IMR-90 (cell line): Measurements from ENCODE around the gene VEGFA. TPM values are rescaled to one million over a fixed set of nuclear protein-coding genes. Genes with fewer than 3 reads are reported as not detected.

Experiments
- ATAC-seq: fragments of 200-7000 bp; cut with Tn5 transposase; 2 replicates; pipeline ENCODE4 v1.9.1; 2020; ENCODE audit warnings: low read depth, mild to moderate bottlenecking, moderate library complexity
- BruUV-seq: library from RNA; stranded (reverse); fragments of 400-500 nt; replicated peaks from 2 replicates; lab custom pipeline; 2021; lab: Mats Ljungman, UMichigan
- CTCF ChIA-PET: fragments of 300-600 bp; formaldehyde crosslinking; extraction: SDS; loops from one replicate; lab custom pipeline; 2021; ENCODE audit warnings: antibody characterized with exemption; lab: Yijun Ruan, JAX
- POLR2A ChIA-PET: fragments of 300-600 bp; sonication (Branson Sonifier 250); formaldehyde crosslinking; loops from one replicate; lab custom pipeline; 2022; ENCODE audit warnings: antibody characterized with exemption; ENCODE audit not compliant: unreplicated experiment; lab: Charles Lee
- DNase-seq: peaks from one replicate; pipeline ENCODE4 v3.0.0; 2013
- H2AFZ ChIP-seq: replicated peaks from 2 replicates; pipeline ENCODE3; 2013; ENCODE audit warnings: low read length, mild to moderate bottlenecking; ENCODE audit not compliant: poor library complexity
- H2AK5ac ChIP-seq: 2 replicates; pipeline ENCODE4 v1.6.1; 2013; ENCODE audit warnings: low read depth, low read length, inconsistent platforms
- H2AK9ac ChIP-seq: replicated peaks from 2 replicates; pipeline ENCODE3; 2013; ENCODE audit warnings: mild to moderate bottlenecking, low read depth, low read length, moderate library complexity; ENCODE audit not compliant: poor library complexity
- H2BK120ac ChIP-seq: 2 replicates; pipeline ENCODE4 v1.6.1; 2013; ENCODE audit warnings: low read depth, low read length, inconsistent platforms
- H2BK15ac ChIP-seq: 3 replicates; pipeline ENCODE4 v1.6.1; 2013; ENCODE audit warnings: low read depth, low read length, inconsistent platforms
- H2BK20ac ChIP-seq: 2 replicates; pipeline ENCODE4 v1.6.1; 2013; ENCODE audit warnings: low read depth, mild to moderate bottlenecking, inconsistent platforms, low read length, moderate library complexity
- H2BK5ac ChIP-seq: 2 replicates; pipeline ENCODE4 v1.6.1; 2013; ENCODE audit warnings: mild to moderate bottlenecking, low read depth, low read length, inconsistent platforms; ENCODE audit not compliant: poor library complexity, severe bottlenecking
- H3K14ac ChIP-seq: replicated peaks from 2 replicates; pipeline ENCODE4 v1.6.1; 2013; ENCODE audit warnings: low read depth, low read length, inconsistent platforms
- H3K18ac ChIP-seq: 2 replicates; pipeline ENCODE4 v1.6.1; 2013; ENCODE audit warnings: low read depth, low read length, control low read depth
- H3K23ac ChIP-seq: 2 replicates; pipeline ENCODE4 v1.6.1; 2013; ENCODE audit warnings: low read depth, low read length, inconsistent platforms
- H3K27ac ChIP-seq: 2 replicates; pipeline ENCODE4 v1.5.1; 2013; ENCODE audit warnings: mild to moderate bottlenecking, control low read depth, low read length; ENCODE audit not compliant: insufficient read depth
- H3K27me3 ChIP-seq: 2 replicates; pipeline ENCODE4 v1.6.1; 2013; ENCODE audit warnings: low read length; ENCODE audit not compliant: control insufficient read depth, insufficient read depth
- H3K36me3 ChIP-seq: 2 replicates; pipeline ENCODE4 v1.6.1; 2013; ENCODE audit warnings: low read length, mixed read lengths; ENCODE audit not compliant: control insufficient read depth, insufficient read depth
- H3K4ac ChIP-seq: 2 replicates; pipeline ENCODE4 v1.6.1; 2013; ENCODE audit warnings: low read depth, low read length, inconsistent platforms
- H3K4me1 ChIP-seq: 2 replicates; pipeline ENCODE4 v1.6.1; 2013; ENCODE audit warnings: low read length, mixed read lengths; ENCODE audit not compliant: control insufficient read depth, insufficient read depth
- H3K4me2 ChIP-seq: 2 replicates; pipeline ENCODE4 v1.6.1; 2013; ENCODE audit warnings: low read depth, mild to moderate bottlenecking, control low read depth, low read length, moderate library complexity
- H3K4me3 ChIP-seq: 2 replicates; pipeline ENCODE4 v1.5.1; 2013; ENCODE audit warnings: low read depth, mild to moderate bottlenecking, control low read depth, low read length, moderate library complexity; ENCODE audit not compliant: insufficient read depth
- H3K56ac ChIP-seq: 2 replicates; pipeline ENCODE4 v1.6.1; 2013; ENCODE audit warnings: low read length, inconsistent platforms; ENCODE audit not compliant: insufficient read depth; ENCODE audit errors: extremely low read depth
- H3K79me1 ChIP-seq, 2 experiments: 2 replicates each; pipeline ENCODE4 v1.6.1; 2013; ENCODE audit warnings: low read length in 2 of 2, inconsistent platforms in 1 of 2, low read depth in 1 of 2
- H3K9ac ChIP-seq: 2 replicates; pipeline ENCODE4 v1.6.1; 2013; ENCODE audit warnings: low read depth, low read length, control low read depth
- H3K9me1 ChIP-seq: 2 replicates; pipeline ENCODE4 v1.6.1; 2013; ENCODE audit warnings: low read length, inconsistent platforms; ENCODE audit not compliant: insufficient read depth
- H3K9me3 ChIP-seq: 2 replicates; pipeline ENCODE4 v1.6.1; 2013; ENCODE audit warnings: low read length; ENCODE audit not compliant: control insufficient read depth, insufficient read depth
- H4K20me1 ChIP-seq: 2 replicates; pipeline ENCODE4 v1.6.1; 2013; ENCODE audit warnings: low read length, inconsistent platforms; ENCODE audit not compliant: insufficient read depth
- H4K5ac ChIP-seq: 2 replicates; pipeline ENCODE4 v1.6.1; 2013; ENCODE audit warnings: mild to moderate bottlenecking, low read depth, low read length, control low read depth
- H4K8ac ChIP-seq, 2 experiments: 2 replicates each; pipeline ENCODE4 v1.6.1; 2013; ENCODE audit warnings: low read depth in 2 of 2, low read length in 2 of 2, control low read depth in 1 of 2, inconsistent platforms in 1 of 2
- H4K91ac ChIP-seq: 2 replicates; pipeline ENCODE4 v1.6.1; 2013; ENCODE audit warnings: low read depth, low read length, inconsistent platforms; ENCODE audit not compliant: insufficient read depth
- BHLHE40 ChIP-seq: fragments of 150-350 bp; IDR thresholded peaks from 2 replicates; pipeline ENCODE4 v1.6.1; 2016; ENCODE audit warnings: mild to moderate bottlenecking, low read depth, low read length
- CEBPB ChIP-seq: IDR thresholded peaks from 2 replicates; pipeline ENCODE4 v1.6.1; 2012; ENCODE audit warnings: low read depth, low read length, improper control_type of control experiment
- CHD1 ChIP-seq: IDR thresholded peaks from 2 replicates; pipeline ENCODE4 v1.6.1; 2012; ENCODE audit warnings: low read depth, low read length, improper control_type of control experiment
- FOS ChIP-seq: fragments of 150-350 bp; IDR thresholded peaks from 2 replicates; pipeline ENCODE4 v1.6.1; 2016; ENCODE audit warnings: low read depth, low read length
- MAFK ChIP-seq: IDR thresholded peaks from 2 replicates; pipeline ENCODE4 v1.6.1; 2012; ENCODE audit warnings: low read depth, low read length, improper control_type of control experiment
- MXI1 ChIP-seq: IDR thresholded peaks from 2 replicates; pipeline ENCODE4 v1.6.1; 2012; ENCODE audit warnings: low read depth, mild to moderate bottlenecking, low read length, moderate library complexity, borderline replicate concordance
- NFE2L2 ChIP-seq: fragments of 150-350 bp; IDR thresholded peaks from 2 replicates; pipeline ENCODE4 v1.6.1; 2016; ENCODE audit warnings: low read depth, mild to moderate bottlenecking, low read length
- POLR2A ChIP-seq: IDR thresholded peaks from 2 replicates; pipeline ENCODE4 v1.6.1; 2012; ENCODE audit warnings: mild to moderate bottlenecking, low read depth, low read length
- RAD21 ChIP-seq: IDR thresholded peaks from 2 replicates; pipeline ENCODE4 v1.6.1; 2012; ENCODE audit warnings: low read length, improper control_type of control experiment
- RCOR1 ChIP-seq: IDR thresholded peaks from 2 replicates; pipeline ENCODE4 v1.6.1; 2012; ENCODE audit warnings: mild to moderate bottlenecking, low read length, improper control_type of control experiment; ENCODE audit not compliant: insufficient replicate concordance
- RFX5 ChIP-seq: IDR thresholded peaks from 2 replicates; pipeline ENCODE4 v1.8.0; 2012; ENCODE audit warnings: low read depth, mild to moderate bottlenecking, low read length, moderate library complexity
- WGBS, 2 experiments: methylation state at CpG; one replicate each; pipeline versions ENCODE4 v1.1.5 to v1.1.7; 2013; ENCODE audit warnings: missing lambda C conversion rate in 2 of 2; ENCODE audit not compliant: insufficient read length in 1 of 2; ENCODE audit errors: extremely low coverage in 2 of 2; 5-methylcytosine and 5-hydroxymethylcytosine counted together
- dilution Hi-C: fragments of 300-500 bp; cut with HindIII; formaldehyde crosslinking; loops from one replicate; pipeline ENCODE4 v1.14.3; 2018; ENCODE audit warnings: low sequenced_read_pairs; ENCODE audit not compliant: unreplicated experiment
- in situ Hi-C: fragments of 300-500 bp; cut with MboI; formaldehyde crosslinking; loops from 3 replicates; pipeline ENCODE4 v1.14.3; 2019; ENCODE audit warnings: low sequenced_read_pairs, inconsistent platforms, mixed read lengths
- intact Hi-C: fragments of 100-400 bp; cut with micrococcal nuclease; formaldehyde crosslinking; loops from 2 replicates; pipeline ENCODE4 v1.10.0; 2022
- polyA plus RNA-seq, 3 experiments: library from polyadenylated mRNA; depleted of rRNA; stranded (reverse); fragments of >200 nt; gene quantifications; 2 replicates each; pipeline ENCODE4 v1.2.3, GENCODE V29; 2012; ENCODE audit warnings: low replicate concordance in 1 of 3
- total RNA-seq: library from RNA; depleted of rRNA; stranded (reverse); fragments of >200 nt; gene quantifications from 2 replicates; pipeline ENCODE4 v1.2.3, GENCODE V29; 2012

The VEGFA gene
- total and polyA plus RNA-seq, 2 of the 4 experiments (the other 2 are of a cell fraction) = 190 to 234 TPM

- Histone ChIP-seq H3K23ac (no peak overlapping the region), H3K9me3 (no peaks in the 10 kb centered on the region), H3K9me1 (no peaks in the 10 kb centered on the region), H3K27me3 (peaks cover 45% of the 10 kb centered on the region), H4K20me1 (no peaks in the 10 kb centered on the region), H3K27ac (no peak overlapping the region), H3K18ac (no peak overlapping the region), H4K8ac (no peak overlapping the region), H4K91ac (no peak overlapping the region), H3K4me3 (no peak overlapping the region), H3K36me3 (no peaks in the 10 kb centered on the region), H2BK20ac (no peak overlapping the region), H2BK5ac (no peak overlapping the region), H2BK15ac (no peak overlapping the region), H3K4ac (no peak overlapping the region), H3K4me2 (no peak overlapping the region), H3K4me1 (peaks cover 2% of the 10 kb centered on the region; the same call in 1 of the 2 replicates), H2AK5ac (no peak overlapping the region), H3K79me1 (no peaks in the 10 kb centered on the region), H4K5ac (no peak overlapping the region), H3K9ac (no peak overlapping the region), H3K56ac (no peak overlapping the region), H2AK9ac (no peak overlapping the region), H2BK120ac (no peak overlapping the region), H2AFZ (peak overlapping the region; percentile 5), H3K14ac (no peak overlapping the region)
- no peak for DNase-seq
- ChIA-PET CTCF (interaction anchor here (1.4 kb wide), 1 partner anchor 23 kb away, joined by 3 read pairs; no protein-coding TSS in a partner anchor), POLR2A (no interaction called here)
- no TSS peak for BruUV-seq
- no CpG with 5 or more reads among the region's 13 CpGs for WGBS, 2 experiments
- dilution Hi-C loops = no loop called here
- no peak for ATAC-seq
- TF ChIP-seq POLR2A (no peak), NFE2L2 (no peak), RCOR1 (no peak), CHD1 (no peak), CEBPB (no peak), RFX5 (no peak), MAFK (no peak), BHLHE40 (no peak), RAD21 (no peak), MXI1 (no peak), FOS (no peak)
- intact Hi-C loops = no loop called here
- in situ Hi-C loops = no loop called here
These were observed 23.4 kb upstream of the VEGFA start for GRCh38 chr6:43746613-43747102.
